GM12878 (cell line): Measurements from ENCODE around the gene MRNIP. TPM values are rescaled to one million over a fixed set of nuclear protein-coding genes. Genes with fewer than 3 reads are reported as not detected.

ENCODE experiments used
- CEBPZ ChIP-seq: fragments of 150-350 bp; IDR thresholded peaks from 2 replicates; pipeline ENCODE4 v1.6.1; 2016; ENCODE audit warnings: low read depth, low read length
- CHD1 ChIP-seq: IDR thresholded peaks from 2 replicates; pipeline ENCODE4 v1.6.1; 2012; ENCODE audit warnings: low read depth, low read length, improper control_type of control experiment
- CREM ChIP-seq: IDR thresholded peaks from 2 replicates; pipeline ENCODE4 v1.6.1; 2014; ENCODE audit warnings: antibody characterized with exemption, low read depth
- DPF2 ChIP-seq: fragments of 450-650 bp; IDR thresholded peaks from 2 replicates; pipeline ENCODE4 v1.6.1; 2017; ENCODE audit warnings: mild to moderate bottlenecking
- FOXK2 ChIP-seq: fragments of 450-650 bp; IDR thresholded peaks from 2 replicates; pipeline ENCODE4 v1.6.1; 2017; ENCODE audit warnings: mild to moderate bottlenecking, moderate library complexity
- IRF5 ChIP-seq: fragments of 450-650 bp; IDR thresholded peaks from 2 replicates; pipeline ENCODE4 v1.6.1; 2017; ENCODE audit warnings: borderline replicate concordance
- JUND ChIP-seq: IDR thresholded peaks from 2 replicates; pipeline ENCODE4 v1.6.1; 2012; ENCODE audit warnings: low read depth, mild to moderate bottlenecking, low read length, improper control_type of control experiment, moderate library complexity
- NFIC ChIP-seq: IDR thresholded peaks from 2 replicates; pipeline ENCODE4 v1.6.1; 2012; ENCODE audit warnings: low read depth, mild to moderate bottlenecking, inconsistent platforms, low read length, moderate library complexity
- NFXL1 ChIP-seq: fragments of 450-650 bp; IDR thresholded peaks from 2 replicates; pipeline ENCODE4 v1.6.1; 2017; ENCODE audit warnings: antibody characterized with exemption, mild to moderate bottlenecking, borderline replicate concordance
- NFYA ChIP-seq: IDR thresholded peaks from 2 replicates; pipeline ENCODE4 v1.6.1; 2011; ENCODE audit warnings: low read depth, mild to moderate bottlenecking, low read length, improper control_type of control experiment, borderline replicate concordance
- NR2C2 ChIP-seq: IDR thresholded peaks from 2 replicates; pipeline ENCODE4 v1.6.1; 2011; ENCODE audit warnings: borderline replicate concordance, low read depth; ENCODE audit not compliant: control insufficient read depth, insufficient read length
- RBBP5 ChIP-seq: fragments of 200-600 bp; sonication (generic); conservative IDR thresholded peaks from 2 replicates; pipeline ENCODE4 v1.6.1; 2016
- SPI1 ChIP-seq: IDR thresholded peaks from 2 replicates; pipeline ENCODE4 v1.6.1; 2011; ENCODE audit warnings: low read depth, mild to moderate bottlenecking, low read length, moderate library complexity, borderline replicate concordance; ENCODE audit not compliant: insufficient read depth
- ZBTB4 ChIP-seq: fragments of 450-650 bp; formaldehyde crosslinking; IDR thresholded peaks from 2 replicates; pipeline ENCODE4 v1.4.0; 2022; ENCODE audit warnings: mild to moderate bottlenecking, moderate library complexity
- ZBTB40 ChIP-seq: fragments of 450-650 bp; IDR thresholded peaks from 2 replicates; pipeline ENCODE4 v1.6.1; 2016; ENCODE audit warnings: mild to moderate bottlenecking, moderate library complexity, borderline replicate concordance
- ZNF207 ChIP-seq: fragments of 450-650 bp; IDR thresholded peaks from 2 replicates; pipeline ENCODE4 v1.6.1; 2014; ENCODE audit warnings: antibody characterized with exemption, mild to moderate bottlenecking, borderline replicate concordance
- ZNF217 ChIP-seq: fragments of 450-650 bp; IDR thresholded peaks from 2 replicates; pipeline ENCODE4 v1.6.1; 2017; ENCODE audit warnings: antibody characterized with exemption, mild to moderate bottlenecking
- ZNF274 ChIP-seq: IDR thresholded peaks from one replicate; pipeline ENCODE4 v1.8.0; 2011; ENCODE audit not compliant: insufficient read length, insufficient read depth
- polyA plus RNA-seq, 11 experiments: library from polyadenylated mRNA; depleted of rRNA in 4 of 11; unstranded in 6 of 11; stranded (reverse) in 5 of 11; fragments of >200 nt; fragmentation: Nextera tagmentation in 4 of 11; fragmentation: Illumina TruSeq in 1 of 11; extraction: Ambion mirVana in 4 of 11; extraction: Trizol in 1 of 11; gene quantifications; 1 replicate in 1 of 11; 2 replicates in 10 of 11; pipeline versions ENCODE4 v1.2.1 to v1.2.3, GENCODE V29; 2011 to 2016; ENCODE audit warnings: inconsistent platforms in 2 of 11, missing spikeins in 2 of 11, low read depth in 1 of 11
- total RNA-seq, 4 experiments: library from RNA; depleted of rRNA in 3 of 4; stranded (reverse); fragments of >200 nt in 3 of 4; fragmentation: Illumina TruSeq in 1 of 4; extraction: Trizol in 1 of 4; gene quantifications; 2 replicates each; pipeline versions ENCODE4 v1.2.1 to v1.2.3, GENCODE V29; 2013 to 2021

MRNIP gene
- total and polyA plus RNA-seq, 10 of the 15 experiments (the other 5 are each of a cell fraction or from before 2014, with no cell fraction given), result 2.4 to 30.4 (median 13.1) TPM

GRCh38 chr5:179818746-179819295, 39.8 kb downstream of the MRNIP start (continued):
- no peak for TF ChIP-seq CHD1
- no peak for TF ChIP-seq NR2C2
- TF ChIP-seq RBBP5, result no peak
- TF ChIP-seq NFYA, result no peak
- no peak; the same call in 1 of the 2 replicates for TF ChIP-seq DPF2
- 0 out of 2 replicates have a peak, but pooled peaks have one; percentile 2 for TF ChIP-seq SPI1
- peak; percentile 93 for TF ChIP-seq FOXK2
- peak; percentile 94 for TF ChIP-seq CREM
- TF ChIP-seq NFIC, result no peak
- TF ChIP-seq ZNF217, result 0 out of 2 replicates have a peak, but pooled peaks have one; percentile 19
- TF ChIP-seq JUND, result peak; percentile 77; the same call in 1 of the 2 replicates
- TF ChIP-seq CEBPZ, result no peak
- no peak for TF ChIP-seq ZBTB4 (CRISPR knock-in tag)
- no peak for TF ChIP-seq NFXL1
- TF ChIP-seq ZBTB40, result no peak
- TF ChIP-seq ZNF207, result no peak
- no peak for TF ChIP-seq ZNF274
- no peak for TF ChIP-seq IRF5
